Dermis blood vessel endothelial cell (primary cell): ENCODE results near the gene MRPL55. TPM values are rescaled to one million over a fixed set of nuclear protein-coding genes. Genes with fewer than 3 reads are reported as not detected.

ENCODE experiments used
- DNase-seq: peaks from one replicate; pipeline ENCODE4 v3.0.0; 2010
- total RNA-seq: library from RNA; depleted of rRNA; stranded (reverse); fragments of >200 nt; gene quantifications from 2 replicates; pipeline ENCODE4 v1.2.3, GENCODE V29; 2014

Gene MRPL55
- total RNA-seq, 1 donor from 2014 or later = 54.3 TPM

GRCh38 chr1:228068359-228068758, 40.7 kb downstream of the MRPL55 start:
- no peak for DNase-seq

GRCh38 chr1:228066891-228067654, 42.0 kb downstream of the MRPL55 start:
- DNase-seq = no peak

GRCh38 chr1:228066416-228066815, 42.7 kb downstream of the MRPL55 start:
- no peak for DNase-seq

- no peak for DNase-seq
Observed at GRCh38 chr1:228065543-228066347, 43.4 kb downstream of the MRPL55 start.

- DNase-seq = no peak
Observed at GRCh38 chr1:228064741-228065542, 44.2 kb downstream of the MRPL55 start.

GRCh38 chr1:228064296-228064695, 44.8 kb downstream of the MRPL55 start:
- no peak for DNase-seq

- DNase-seq = no peak
Observed at GRCh38 chr1:228063251-228064191, 45.6 kb downstream of the MRPL55 start.

GRCh38 chr1:228062812-228063211, 46.3 kb downstream of the MRPL55 start:
- no peak for DNase-seq

- no peak for DNase-seq
Observed at GRCh38 chr1:228062085-228062791, 46.9 kb downstream of the MRPL55 start.

- DNase-seq = no peak
Observed at GRCh38 chr1:228061411-228062084, 47.6 kb downstream of the MRPL55 start.

GRCh38 chr1:228060458-228061190, 48.5 kb downstream of the MRPL55 start:
- peak; percentile 14 for DNase-seq

GRCh38 chr1:228059634-228060457, 49.3 kb downstream of the MRPL55 start:
- DNase-seq = peak; percentile 8

GRCh38 chr1:228058949-228059633, 50.0 kb downstream of the MRPL55 start:
- no peak for DNase-seq

- DNase-seq = no peak
Observed at GRCh38 chr1:228058172-228058948, 50.7 kb downstream of the MRPL55 start.
